Hepatocyte (in vitro differentiated cells): ENCODE results near the gene PLCH2.

Source experiments
- EZH2 ChIP-seq: fragments of 200-600 bp; sonication (generic); IDR thresholded peaks from 2 replicates; pipeline ENCODE4 v1.6.1; 2016; ENCODE audit warnings: antibody characterized with exemption, mild to moderate bottlenecking, borderline replicate concordance
- TF ChIP-seq, protein P1 (sequence below): fragments of 200-600 bp; sonication (generic); IDR thresholded peaks from 2 replicates; pipeline ENCODE4 v1.5.1; 2016; ENCODE audit warnings: antibody characterized with exemption, mild to moderate bottlenecking; ENCODE audit not compliant: poor library complexity

GRCh38 chr1:2483026-2483425, 6.9 kb downstream of the PLCH2 start:
- TF ChIP-seq, protein P1, sequence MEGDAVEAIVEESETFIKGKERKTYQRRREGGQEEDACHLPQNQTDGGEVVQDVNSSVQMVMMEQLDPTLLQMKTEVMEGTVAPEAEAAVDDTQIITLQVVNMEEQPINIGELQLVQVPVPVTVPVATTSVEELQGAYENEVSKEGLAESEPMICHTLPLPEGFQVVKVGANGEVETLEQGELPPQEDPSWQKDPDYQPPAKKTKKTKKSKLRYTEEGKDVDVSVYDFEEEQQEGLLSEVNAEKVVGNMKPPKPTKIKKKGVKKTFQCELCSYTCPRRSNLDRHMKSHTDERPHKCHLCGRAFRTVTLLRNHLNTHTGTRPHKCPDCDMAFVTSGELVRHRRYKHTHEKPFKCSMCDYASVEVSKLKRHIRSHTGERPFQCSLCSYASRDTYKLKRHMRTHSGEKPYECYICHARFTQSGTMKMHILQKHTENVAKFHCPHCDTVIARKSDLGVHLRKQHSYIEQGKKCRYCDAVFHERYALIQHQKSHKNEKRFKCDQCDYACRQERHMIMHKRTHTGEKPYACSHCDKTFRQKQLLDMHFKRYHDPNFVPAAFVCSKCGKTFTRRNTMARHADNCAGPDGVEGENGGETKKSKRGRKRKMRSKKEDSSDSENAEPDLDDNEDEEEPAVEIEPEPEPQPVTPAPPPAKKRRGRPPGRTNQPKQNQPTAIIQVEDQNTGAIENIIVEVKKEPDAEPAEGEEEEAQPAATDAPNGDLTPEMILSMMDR, result no peak
- no peak for TF ChIP-seq EZH2
